Urinary bladder (tissue), 4 donors: Measurements from ENCODE around the gene MPPED1. TPM values are rescaled to one million over a fixed set of nuclear protein-coding genes. Genes with fewer than 3 reads are reported as not detected.
A peak's percentile ranks its signal among the peaks of the same experiment; 100 is the strongest.

Experiments used
- DNase-seq: peaks from one replicate; pipeline ENCODE4 v3.0.0-alpha.2; 2015; ENCODE audit errors: extremely low spot score
- H3K27ac ChIP-seq: one replicate; pipeline ENCODE4 v1.5.1; 2013; ENCODE audit warnings: low read depth, mild to moderate bottlenecking, moderate library complexity
- H3K36me3 ChIP-seq: one replicate; pipeline ENCODE4 v1.6.1; 2013; ENCODE audit warnings: mild to moderate bottlenecking, moderate library complexity; ENCODE audit not compliant: insufficient read depth
- H3K4me1 ChIP-seq: one replicate; pipeline ENCODE4 v1.6.1; 2013; ENCODE audit warnings: mild to moderate bottlenecking, moderate library complexity; ENCODE audit not compliant: insufficient read depth
- H3K4me3 ChIP-seq: one replicate; pipeline ENCODE4 v1.5.1; 2013; ENCODE audit warnings: low read depth, low read length
- WGBS: extraction: QIAGEN DNeasy Blood & Tissue Kit; methylation state at CpG from one replicate; pipeline ENCODE4 v1.1.7; 2013; 5-methylcytosine and 5-hydroxymethylcytosine counted together
- polyA plus RNA-seq: library from polyadenylated mRNA; stranded (reverse); fragments of 200-250 nt; gene quantifications from one replicate; pipeline ENCODE4 v1.2.3, GENCODE V29; 2013
- total RNA-seq: library from RNA; depleted of rRNA; stranded (reverse); fragments of >200 nt; gene quantifications from one replicate; pipeline ENCODE4 v1.2.3, GENCODE V29; 2014
- donor health status: healthy with polysubstance abuse.
- donor health status: healthy.

MPPED1 gene
- total and polyA plus RNA-seq, 2 donors: 0.23 to 1.7 TPM

DNA sequence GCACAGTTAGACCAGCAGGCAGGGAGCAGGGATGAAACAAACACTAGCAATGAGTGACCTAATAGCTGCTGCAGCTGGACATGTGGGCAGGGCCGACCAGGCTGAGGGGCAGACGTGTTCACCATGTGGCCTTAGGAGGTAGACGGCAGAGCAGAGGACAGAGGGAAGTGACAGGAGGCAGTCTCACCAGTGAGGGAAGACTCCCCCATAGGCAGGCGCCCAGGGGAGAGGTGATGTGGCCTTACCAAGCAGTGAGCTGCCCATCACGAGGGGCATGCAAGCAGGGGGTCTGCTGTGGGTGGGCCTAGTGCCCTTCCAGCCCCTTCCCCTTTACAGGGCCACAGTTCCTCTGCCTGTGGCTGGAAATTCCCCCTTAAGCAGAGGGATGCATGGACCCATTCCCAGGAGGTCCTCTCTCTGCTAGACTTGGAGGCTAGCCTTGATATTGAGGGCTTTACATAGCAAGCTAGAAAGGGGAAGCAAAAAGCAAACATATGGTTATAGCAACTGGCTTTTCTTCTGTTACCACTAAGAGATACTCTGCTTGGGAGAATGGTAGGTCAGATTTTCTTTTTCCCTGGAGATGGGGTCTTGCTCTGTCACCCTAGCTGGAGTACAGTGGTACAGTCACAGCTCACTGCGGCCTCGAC is 67.6 kb downstream of the MPPED1 start:
- DNase-seq: no peak
- WGBS: 82% methylated on average over 7 of the region's 7 CpGs
- H3K4me1 ChIP-seq: no peaks in the 10 kb centered on the region
- H3K27ac ChIP-seq: no peak overlapping the region
- no peak overlapping the region for H3K4me3 ChIP-seq
- no peaks in the 10 kb centered on the region for H3K36me3 ChIP-seq

- Histone ChIP-seq H3K36me3 (no peaks in the 10 kb centered on the region), H3K4me1 (no peaks in the 10 kb centered on the region), H3K27ac (no peak overlapping the region), H3K4me3 (no peak overlapping the region)
- DNase-seq: no peak
- 81% methylated on average over 7 of the region's 7 CpGs for WGBS
Measured at GRCh38 chr22:43479962-43480361, 68.1 kb downstream of the MPPED1 start.

- peak; percentile 4 for DNase-seq
- Histone ChIP-seq H3K36me3 (no peaks in the 10 kb centered on the region), H3K4me3 (no peak overlapping the region), H3K27ac (no peak overlapping the region), H3K4me1 (no peaks in the 10 kb centered on the region)
- 44% methylated on average over 18 of the region's 18 CpGs for WGBS
Measured at GRCh38 chr22:43481568-43482317, 69.9 kb downstream of the MPPED1 start.

GRCh38 chr22:43482318-43482625 is 70.5 kb downstream of the MPPED1 start:
- WGBS: 49% methylated on average over 8 of the region's 8 CpGs
- Histone ChIP-seq H3K27ac (no peak overlapping the region), H3K36me3 (no peaks in the 10 kb centered on the region), H3K4me1 (no peaks in the 10 kb centered on the region), H3K4me3 (no peak overlapping the region)
- no peak for DNase-seq

- no peak overlapping the region for H3K4me3 ChIP-seq
- WGBS: 78% methylated on average over 13 of the region's 13 CpGs
- no peaks in the 10 kb centered on the region for H3K4me1 ChIP-seq
- H3K36me3 ChIP-seq: no peaks in the 10 kb centered on the region
- H3K27ac ChIP-seq: no peak overlapping the region
- no peak for DNase-seq
Measured at GRCh38 chr22:43483266-43483665, 71.5 kb downstream of the MPPED1 start.

DNA sequence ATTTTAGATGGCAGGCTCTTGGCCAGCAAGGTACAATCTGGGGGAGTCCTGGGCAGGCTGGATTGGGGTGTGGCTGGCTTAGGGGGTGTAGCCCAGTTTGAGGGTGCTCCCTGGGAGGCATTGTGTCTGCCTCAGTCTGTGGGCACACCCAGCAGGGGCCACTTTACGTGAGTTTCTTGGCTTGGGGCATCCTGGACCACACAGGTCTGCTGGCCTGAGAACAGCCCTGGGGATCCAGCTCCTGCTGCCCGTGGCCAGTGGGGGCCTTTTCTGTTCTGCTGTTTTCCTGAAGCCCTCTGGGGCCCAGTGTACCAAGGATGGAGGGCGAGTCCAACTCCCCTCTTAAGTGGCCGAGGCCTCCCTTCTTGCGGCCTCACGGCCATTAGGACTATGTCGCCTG is 71.9 kb downstream of the MPPED1 start:
- H3K36me3 ChIP-seq: no peaks in the 10 kb centered on the region
- H3K27ac ChIP-seq: no peak overlapping the region
- 83% methylated on average over 7 of the region's 7 CpGs for WGBS

DNA sequence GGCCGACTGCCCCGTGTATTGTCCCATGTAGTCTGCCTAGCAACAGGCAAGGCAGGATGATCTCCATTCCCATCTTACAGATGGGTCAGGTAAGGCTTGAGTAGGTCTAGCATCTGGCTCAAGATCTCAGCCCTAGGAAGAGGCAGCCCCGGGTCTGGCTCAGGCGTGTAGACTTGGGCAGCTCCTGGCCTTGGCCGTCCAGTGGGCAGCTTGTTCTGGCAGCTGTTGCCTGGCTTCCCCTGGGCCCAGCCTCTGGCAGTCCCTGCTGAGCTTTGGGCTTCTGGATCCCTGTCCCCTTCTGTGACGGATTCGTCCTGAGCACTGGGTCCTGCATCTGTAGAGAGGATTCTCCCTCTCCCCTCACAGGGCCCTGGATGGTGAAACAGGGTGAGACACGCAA is 72.4 kb downstream of the MPPED1 start:
- no peak for DNase-seq
- 81% methylated on average over 8 of the region's 8 CpGs for WGBS
- Histone ChIP-seq H3K4me3 (no peak overlapping the region), H3K36me3 (no peaks in the 10 kb centered on the region), H3K4me1 (no peaks in the 10 kb centered on the region), H3K27ac (no peak overlapping the region)

More for the DNA sequence above, 71.9 kb downstream of the MPPED1 start:
- no peaks in the 10 kb centered on the region for H3K4me1 ChIP-seq
- H3K4me3 ChIP-seq: no peak overlapping the region
- DNase-seq: no peak

DNA sequence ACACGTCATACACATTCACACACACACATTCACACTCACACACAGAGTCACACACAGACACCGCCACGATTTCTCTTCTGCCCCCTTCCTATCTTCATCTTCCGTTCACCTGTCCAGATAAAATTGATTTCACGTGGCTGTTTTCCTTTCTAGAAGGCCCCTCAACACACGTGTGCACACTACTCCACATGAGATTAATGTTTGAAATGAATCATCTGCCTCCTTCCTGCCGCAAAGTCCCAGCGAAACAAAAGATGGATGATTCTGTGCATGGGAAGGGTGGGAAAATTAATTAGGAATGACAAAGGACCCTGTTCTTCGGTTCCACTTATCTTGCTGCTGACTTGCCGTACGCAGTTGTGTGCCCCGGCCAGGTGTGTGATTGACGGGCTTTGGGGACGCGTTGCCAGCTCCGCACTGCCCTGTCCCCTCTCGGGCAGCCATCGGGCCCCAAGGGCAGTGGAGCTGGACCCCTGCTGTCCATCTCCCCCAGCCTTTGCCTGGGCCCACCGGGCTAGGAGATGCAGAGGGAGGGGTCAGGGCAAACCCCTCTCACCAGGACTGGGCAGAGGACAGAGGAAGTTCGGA is 73.8 kb downstream of the MPPED1 start:
- 65% methylated on average over 20 of the region's 20 CpGs for whole genome bisulfite sequencing
- Histone ChIP-seq H3K4me1 (no peaks in the 10 kb centered on the region), H3K36me3 (no peaks in the 10 kb centered on the region), H3K27ac (no peak overlapping the region), H3K4me3 (no peak overlapping the region)
- DNase-seq: no peak

GRCh38 chr22:43487311-43488030 is 75.7 kb downstream of the MPPED1 start:
- WGBS: 64% methylated on average over 19 of the region's 19 CpGs
- no peak for DNase-seq
- Histone ChIP-seq H3K36me3 (no peaks in the 10 kb centered on the region), H3K4me1 (no peaks in the 10 kb centered on the region), H3K27ac (no peak overlapping the region), H3K4me3 (no peak overlapping the region)

DNA sequence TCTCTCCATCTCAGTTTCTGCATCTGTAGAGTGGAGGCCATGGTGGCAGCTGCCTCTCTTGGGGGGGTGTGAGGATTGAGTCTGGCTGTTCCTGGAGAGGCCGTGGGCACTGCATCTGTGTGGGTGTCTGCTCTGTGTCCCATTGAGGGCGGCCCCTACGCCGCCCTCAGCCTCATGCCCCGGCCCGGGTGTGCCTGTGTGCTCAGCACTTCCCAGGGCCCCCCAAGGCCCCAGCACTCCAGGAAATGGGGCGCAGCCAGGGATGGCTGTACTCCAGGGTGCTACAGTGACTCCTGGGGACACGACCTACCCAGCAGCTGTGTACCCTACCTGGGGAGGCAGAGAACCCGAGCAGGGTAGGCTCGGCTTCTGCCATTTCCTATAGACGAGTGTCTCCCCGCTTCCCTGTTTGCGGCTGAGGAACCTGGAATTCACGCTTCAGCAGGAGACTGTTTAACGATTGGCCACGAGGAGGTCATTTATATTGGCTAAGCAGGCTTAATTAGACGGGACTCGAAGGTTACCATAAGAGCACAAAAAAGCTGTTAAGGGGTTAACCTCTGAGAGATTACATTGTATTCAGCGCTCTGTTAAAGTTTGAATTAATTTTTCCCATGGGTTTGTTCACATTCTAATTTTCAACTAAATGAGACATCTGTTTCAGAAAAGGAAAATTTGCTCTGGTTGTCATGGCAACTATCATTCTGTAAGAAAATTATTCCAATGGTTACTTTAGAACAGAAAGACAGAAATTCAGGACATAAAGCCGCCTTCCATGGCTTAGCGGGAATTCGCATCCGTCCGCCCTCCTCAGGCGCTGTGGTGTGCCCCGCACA is 76.4 kb downstream of the MPPED1 start:
- peak; percentile 76 for DNase-seq
- WGBS: 52% methylated on average over 26 of the region's 26 CpGs
- H3K36me3 ChIP-seq: no peaks in the 10 kb centered on the region
- H3K27ac ChIP-seq: no peak overlapping the region
- no peak overlapping the region for H3K4me3 ChIP-seq
- no peaks in the 10 kb centered on the region for H3K4me1 ChIP-seq

- Histone ChIP-seq H3K4me1 (no peaks in the 10 kb centered on the region), H3K4me3 (no peak overlapping the region), H3K36me3 (no peaks in the 10 kb centered on the region), H3K27ac (no peak overlapping the region)
- 74% methylated on average over 10 of the region's 10 CpGs for WGBS
- DNase-seq: no peak
Measured at GRCh38 chr22:43488937-43489336, 77.1 kb downstream of the MPPED1 start.

- no peaks in the 10 kb centered on the region for H3K36me3 ChIP-seq
- no peak for DNase-seq
- WGBS: 76% methylated on average over 7 of the region's 7 CpGs
- H3K27ac ChIP-seq: no peak overlapping the region
- H3K4me1 ChIP-seq: no peaks in the 10 kb centered on the region
- H3K4me3 ChIP-seq: no peak overlapping the region
Measured at GRCh38 chr22:43490311-43490710, 78.5 kb downstream of the MPPED1 start.

DNA sequence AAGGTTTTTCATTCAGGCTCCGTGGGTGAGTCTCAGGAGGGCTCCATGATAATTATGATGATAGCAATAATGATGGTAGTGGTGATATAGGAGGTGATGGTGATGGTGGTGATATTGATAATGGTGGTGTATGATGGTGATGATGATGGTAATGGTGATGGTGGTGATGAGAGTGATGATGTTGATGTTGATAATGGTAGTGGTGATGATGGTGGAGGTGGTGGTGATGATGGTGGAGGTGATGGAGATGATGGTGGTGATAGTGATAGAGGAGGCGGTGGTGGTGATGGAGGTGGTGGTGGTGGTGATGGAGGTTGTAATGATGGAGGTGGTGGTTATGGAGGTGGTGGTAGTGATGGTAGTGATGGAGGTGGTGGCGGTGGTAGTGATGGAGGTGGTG is 79.4 kb downstream of the MPPED1 start:
- 62% methylated on average over 3 of the region's 3 CpGs for WGBS

More for the DNA sequence above, 79.4 kb downstream of the MPPED1 start:
- Histone ChIP-seq H3K4me3 (no peak overlapping the region), H3K36me3 (no peaks in the 10 kb centered on the region), H3K27ac (no peak overlapping the region), H3K4me1 (no peaks in the 10 kb centered on the region)
- no peak for DNase-seq
